GM19467 (cell line): ENCODE measurements around the gene QPRT.
"Not testable (repeated sequence)": the region's sequence is repeated elsewhere in the genome, so short reads cannot be mapped to it uniquely, and the experiment has no call there.

Experiments
- ATAC-seq: cut with Tn5 transposase; IDR thresholded peaks from one replicate; pipeline ENCODE4 v1.9.1; 2021; ENCODE audit warnings: mild to moderate bottlenecking, moderate library complexity; ENCODE audit not compliant: unreplicated experiment

Gene QPRT

DNA sequence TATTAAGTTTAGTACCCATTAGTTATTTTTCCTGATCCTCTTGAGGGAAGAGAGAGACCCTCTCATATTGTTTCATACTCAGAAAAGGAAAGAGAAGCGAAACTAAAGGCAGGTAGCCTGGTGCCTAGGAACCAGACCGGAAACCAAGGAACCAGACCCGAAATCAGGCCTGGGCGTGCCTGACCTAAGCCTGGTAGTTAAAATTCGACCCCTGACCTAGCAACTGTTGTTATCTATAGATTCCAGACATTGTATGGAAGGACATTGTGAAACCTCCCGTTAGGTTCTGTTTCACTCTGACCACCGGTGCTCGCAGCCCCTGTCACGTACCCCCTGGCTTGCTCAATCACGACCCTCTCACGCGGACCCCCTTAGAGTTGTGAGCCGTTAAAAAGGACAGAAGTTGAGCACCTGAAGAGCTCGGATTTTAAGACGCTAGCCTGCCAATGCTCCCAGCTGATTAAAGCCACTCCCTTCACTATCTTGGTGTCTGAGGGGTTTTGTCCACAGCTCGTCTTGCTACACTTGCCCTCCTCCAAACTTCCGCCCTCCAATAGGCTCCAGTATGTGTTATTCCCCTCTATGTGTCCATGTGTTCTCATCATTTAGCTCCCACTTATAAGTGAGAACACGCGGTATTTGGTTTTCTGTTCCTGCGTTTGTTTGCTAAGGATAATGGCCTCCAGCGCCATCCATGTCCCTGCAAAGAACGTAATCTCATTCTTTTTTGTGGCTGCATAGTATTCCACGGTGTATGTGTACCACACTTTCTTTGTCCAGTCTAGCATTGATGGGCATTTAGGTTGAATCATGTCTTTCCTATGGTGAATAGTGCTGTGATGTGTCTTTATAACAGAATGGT is 10.7 kb downstream of the QPRT start:
- not testable (repeated sequence) for ATAC-seq

- not testable (repeated sequence) for ATAC-seq
Measured at GRCh38 chr16:29692606-29693005, 13.6 kb downstream of the QPRT start.

DNA sequence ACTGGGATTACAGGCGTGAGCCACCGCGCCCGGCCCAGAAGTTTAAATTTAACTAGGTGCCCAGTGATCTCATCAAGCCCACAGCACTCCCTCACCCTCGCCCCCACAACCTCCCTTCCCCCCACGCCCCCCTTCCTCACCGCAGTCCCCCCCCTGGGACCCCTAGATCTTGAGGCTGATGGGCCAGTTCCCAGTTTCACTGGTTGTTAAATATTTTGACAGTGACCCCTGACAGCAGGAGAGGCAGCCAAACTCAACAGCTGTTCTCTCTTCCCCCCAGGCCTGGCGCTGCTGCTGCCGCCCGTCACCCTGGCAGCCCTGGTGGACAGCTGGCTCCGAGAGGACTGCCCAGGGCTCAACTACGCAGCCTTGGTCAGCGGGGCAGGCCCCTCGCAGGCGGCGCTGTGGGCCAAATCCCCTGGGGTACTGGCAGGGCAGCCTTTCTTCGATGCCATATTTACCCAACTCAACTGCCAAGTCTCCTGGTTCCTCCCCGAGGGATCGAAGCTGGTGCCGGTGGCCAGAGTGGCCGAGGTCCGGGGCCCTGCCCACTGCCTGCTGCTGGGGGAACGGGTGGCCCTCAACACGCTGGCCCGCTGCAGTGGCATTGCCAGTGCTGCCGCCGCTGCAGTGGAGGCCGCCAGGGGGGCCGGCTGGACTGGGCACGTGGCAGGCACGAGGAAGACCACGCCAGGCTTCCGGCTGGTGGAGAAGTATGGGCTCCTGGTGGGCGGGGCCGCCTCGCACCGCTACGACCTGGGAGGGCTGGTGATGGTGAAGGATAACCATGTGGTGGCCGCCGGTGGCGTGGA is 15.6 kb downstream of the QPRT start:
- no peak for ATAC-seq

DNA sequence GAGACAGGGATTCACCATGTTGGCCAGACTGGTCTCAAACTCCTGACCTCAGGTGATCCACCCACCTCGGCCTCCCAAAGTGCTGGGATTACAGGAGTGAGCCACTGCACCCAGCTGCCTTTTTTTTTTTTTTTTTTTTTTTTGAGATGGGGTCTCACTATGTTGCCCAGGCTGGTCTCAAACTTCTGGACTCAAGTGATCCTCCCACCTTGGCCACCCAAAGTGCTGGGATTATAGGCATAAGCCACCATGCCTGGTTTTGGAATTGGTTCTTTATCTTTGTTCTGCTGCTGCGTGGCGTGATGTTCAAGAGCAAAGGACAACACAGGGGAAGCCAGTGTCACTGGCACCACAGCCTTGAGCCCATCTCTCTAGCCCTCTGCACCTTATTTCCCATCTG is 16.7 kb downstream of the QPRT start:
- not testable (repeated sequence) for ATAC-seq

- ATAC-seq: no peak
Measured at GRCh38 chr16:29696881-29697331, 17.9 kb downstream of the QPRT start.

DNA sequence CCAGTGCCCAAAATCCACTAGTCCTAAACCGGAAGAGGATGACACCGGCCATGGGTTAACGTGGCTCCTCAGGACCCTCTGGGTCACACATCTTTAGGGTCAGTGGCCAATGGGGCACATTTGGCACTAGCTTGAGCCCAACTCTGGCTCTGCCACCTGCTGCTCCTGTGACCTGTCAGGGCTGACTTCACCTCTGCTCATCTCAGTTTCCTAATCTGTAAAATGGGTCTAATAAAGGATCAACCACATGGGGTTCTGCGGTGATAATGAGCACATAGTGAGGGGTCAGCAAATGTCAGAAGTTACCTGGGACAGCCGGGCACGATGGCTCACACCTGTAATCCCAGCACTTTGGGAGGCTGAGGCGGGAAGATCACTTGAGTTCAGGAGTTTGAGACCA is 18.4 kb downstream of the QPRT start:
- ATAC-seq: no peak

DNA sequence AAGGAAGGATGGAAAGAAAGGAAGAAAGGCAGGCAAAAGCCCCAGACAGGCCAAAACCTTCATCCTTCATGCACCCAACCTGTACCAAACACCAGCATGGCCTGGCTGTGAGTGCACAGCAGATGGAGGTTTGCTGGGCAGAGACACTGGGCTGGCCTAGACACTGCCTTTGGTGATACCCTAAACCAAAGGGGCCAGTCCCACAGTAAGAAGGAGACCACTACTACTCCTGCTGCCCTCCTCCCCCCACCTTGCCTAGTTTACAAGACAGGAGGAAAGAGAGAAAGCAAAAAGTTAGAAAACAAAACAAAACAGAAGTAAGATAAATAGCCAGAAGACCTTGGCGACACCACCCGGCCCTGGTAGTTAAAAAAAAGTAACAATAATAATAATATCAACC is 19.1 kb downstream of the QPRT start:
- ATAC-seq: no peak

DNA sequence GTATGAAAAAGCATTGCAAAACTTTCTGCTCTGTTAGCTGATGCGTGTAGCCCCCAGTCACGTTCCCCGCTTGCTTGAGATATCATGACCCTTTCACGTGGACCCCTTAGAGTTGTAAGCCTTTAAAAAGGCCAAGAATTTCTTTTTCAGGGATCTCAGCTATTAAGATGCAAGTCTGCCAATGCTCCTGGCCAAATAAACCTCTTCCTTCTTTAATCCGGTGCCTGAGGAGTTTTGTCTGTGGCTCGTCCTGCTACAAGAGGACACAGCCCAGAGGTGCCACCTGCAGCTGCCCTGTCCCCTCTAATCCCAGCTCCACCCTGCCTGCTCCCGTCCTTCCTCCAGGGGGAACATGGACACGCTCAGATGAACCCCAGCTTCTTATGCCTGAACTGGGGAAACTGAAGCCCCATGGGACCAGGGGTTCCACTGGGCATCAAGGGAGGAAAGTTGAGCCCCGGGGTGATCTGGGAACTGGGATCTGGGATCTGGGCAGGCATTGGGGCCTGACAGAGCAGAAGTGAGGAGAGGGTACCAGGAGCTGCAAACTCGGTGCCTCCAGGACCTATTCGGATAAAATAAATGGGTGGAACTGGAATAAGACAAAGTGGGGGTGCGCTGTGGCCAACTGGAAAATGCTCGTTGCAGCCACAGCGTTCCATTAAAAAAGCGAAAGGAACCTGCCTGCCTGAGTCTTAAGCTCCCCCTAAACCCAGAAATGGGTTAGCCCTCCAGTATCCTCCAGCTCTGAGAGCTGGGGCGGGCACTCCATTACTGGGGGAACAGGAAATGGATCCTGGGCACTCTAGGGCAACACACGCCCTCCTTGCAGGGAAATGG is 19.7 kb downstream of the QPRT start:
- ATAC-seq: no peak

- ATAC-seq: no peak
Measured at GRCh38 chr16:29699324-29700219, 20.6 kb downstream of the QPRT start.

DNA sequence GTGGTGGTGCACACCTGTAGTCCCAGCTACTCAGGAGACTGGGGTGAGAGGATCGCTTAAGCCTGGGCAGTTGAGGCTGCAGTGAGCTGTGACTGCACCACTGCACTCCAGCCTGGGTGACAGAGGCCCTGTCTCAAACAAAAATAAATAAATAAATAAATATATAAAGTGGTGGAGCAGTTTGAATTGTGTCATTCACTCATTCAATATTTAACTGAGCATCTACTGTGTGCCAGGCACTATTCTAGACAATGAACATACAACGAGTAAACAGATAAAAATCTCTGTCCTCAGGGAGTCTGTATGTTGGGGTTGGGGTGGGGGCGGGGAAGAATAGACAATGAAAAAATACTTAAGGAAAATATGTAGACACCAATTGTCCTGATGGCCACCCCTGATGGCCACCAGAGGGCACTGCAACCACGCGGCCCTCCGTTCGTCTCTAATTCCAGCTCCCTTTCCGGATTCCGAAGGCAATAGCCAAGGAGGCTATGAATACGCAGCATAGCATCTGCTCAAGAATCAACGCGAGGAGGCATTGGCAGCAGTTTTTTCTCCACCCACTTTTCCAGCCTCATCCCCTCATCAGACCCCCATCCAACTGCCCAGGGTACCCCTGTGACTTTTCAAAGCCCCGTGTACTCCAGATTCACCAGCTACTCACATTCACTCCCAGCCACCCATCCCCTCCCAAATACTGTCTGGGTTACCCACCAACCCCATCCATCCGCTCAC is 21.4 kb downstream of the QPRT start:
- no peak for ATAC-seq

DNA sequence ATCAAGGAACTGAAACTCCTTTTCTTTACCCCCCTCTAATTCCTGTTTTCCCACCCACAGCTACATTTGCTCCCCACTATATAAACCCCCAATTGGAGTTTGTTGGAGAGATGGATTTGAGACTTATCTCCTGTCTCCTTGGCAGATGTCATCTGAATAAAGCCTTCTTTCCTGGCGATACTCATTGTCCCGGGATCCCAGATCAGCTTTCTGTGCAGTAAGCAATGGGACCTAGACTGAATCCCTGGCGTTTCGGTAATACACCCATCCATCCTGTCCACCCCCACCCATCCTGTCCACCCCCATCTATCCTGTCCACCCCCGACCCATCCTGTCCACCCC is 22.2 kb downstream of the QPRT start:
- no peak for ATAC-seq

GRCh38 chr16:29702269-29702668 is 23.3 kb downstream of the QPRT start:
- ATAC-seq: peak; percentile 40

- no peak for ATAC-seq
Measured at GRCh38 chr16:29705030-29705429, 26.1 kb downstream of the QPRT start.

GRCh38 chr16:29707160-29707559 is 28.2 kb downstream of the QPRT start:
- not testable (repeated sequence) for ATAC-seq

- no peak for ATAC-seq
Measured at GRCh38 chr16:29708917-29709600, 30.1 kb downstream of the QPRT start.

DNA sequence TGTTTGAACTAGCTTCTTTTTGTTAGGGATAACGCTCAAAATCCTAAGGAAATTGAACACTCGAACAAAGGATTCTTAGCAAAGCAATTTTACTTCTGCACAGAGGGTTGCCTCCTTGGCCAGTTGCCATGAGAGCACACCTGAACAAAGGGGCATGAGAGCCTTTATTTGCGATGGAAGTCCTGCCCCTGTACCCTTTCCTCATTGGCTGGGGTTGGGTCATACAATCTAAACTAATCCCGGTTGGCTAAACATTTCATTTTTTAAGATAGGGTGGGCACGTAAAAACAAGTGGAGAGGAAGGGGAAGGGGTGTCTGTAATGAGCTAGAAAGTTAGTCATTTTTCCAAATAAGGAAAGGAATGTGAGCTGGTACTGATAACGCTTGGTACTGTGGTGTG is 30.7 kb downstream of the QPRT start:
- ATAC-seq: not testable (repeated sequence)

DNA sequence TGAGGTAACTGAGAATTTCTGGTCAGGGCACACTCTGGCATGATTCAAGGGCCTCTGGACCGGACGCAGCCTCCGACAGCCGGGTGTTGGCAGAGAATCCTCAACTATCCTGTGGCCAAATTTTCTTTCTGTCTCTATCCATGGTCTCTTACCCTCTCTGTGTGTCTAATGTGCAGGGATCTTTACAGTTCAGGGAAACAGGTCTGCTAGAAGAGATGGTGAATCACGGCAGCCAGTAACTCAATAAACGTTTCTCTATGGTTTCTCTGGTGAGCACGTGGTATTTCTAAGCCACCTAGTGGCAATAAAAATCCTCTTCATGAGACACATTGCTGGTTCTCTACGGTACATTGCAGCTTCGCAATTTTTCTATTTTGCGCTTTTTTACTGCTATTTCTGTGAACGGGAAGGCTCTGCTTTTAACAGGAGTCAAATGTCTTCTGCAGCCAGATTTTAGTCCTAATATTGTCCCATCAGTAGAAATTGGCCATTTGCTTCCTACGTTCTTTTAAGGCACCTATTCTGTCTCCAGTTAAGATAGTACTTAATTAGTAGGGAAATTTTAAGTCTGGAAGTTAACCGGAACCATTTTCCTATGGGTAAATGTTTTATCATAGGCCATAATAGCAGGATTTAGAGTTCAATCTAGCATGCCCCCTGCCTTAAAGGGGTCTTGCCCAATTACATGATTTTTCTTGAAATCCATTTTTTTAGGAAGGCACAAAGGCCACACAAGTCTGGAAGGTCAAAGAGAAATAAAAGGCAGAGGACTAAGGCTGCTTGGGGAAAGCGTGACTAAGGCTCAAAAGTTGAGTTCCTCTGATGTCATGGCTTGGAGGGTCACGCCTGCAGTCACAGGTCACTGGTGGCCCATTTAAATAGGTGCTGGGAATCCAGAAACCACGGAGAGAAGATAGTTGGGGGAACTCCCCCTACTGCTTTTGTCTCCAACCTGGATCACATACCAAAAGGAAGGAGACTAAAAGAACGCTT is 31.5 kb downstream of the QPRT start:
- ATAC-seq: no peak

DNA sequence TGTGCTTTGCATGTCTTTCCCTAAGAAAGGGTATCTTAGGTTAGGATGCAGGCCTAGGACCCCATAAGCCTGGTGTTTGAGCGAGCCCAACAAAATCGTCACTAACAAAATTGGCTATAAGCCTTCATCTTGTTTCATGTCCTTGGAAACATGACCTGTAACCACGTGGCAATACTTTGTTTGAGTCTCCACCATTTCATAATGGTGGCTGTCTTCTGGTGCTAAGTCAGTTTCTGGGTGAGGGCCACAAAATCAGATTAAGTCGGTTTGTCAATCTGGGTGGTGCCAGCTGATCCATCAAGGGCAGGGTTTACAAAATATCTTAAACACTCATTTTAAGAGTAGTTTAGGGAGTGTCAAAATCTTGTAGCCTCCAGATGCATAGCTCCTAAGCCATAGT is 33.8 kb downstream of the QPRT start:
- ATAC-seq: no peak
